IMR-90 (cell line): Measurements from ENCODE around the gene GREB1L. TPM values are rescaled to one million over a fixed set of nuclear protein-coding genes. Genes with fewer than 3 reads are reported as not detected.

Experiments
- ATAC-seq: fragments of 200-7000 bp; cut with Tn5 transposase; 2 replicates; pipeline ENCODE4 v1.9.1; 2020; ENCODE audit warnings: low read depth, mild to moderate bottlenecking, moderate library complexity
- BruUV-seq: library from RNA; stranded (reverse); fragments of 400-500 nt; replicated peaks from 2 replicates; lab custom pipeline; 2021; lab: Mats Ljungman, UMichigan
- CTCF ChIA-PET: fragments of 300-600 bp; formaldehyde crosslinking; extraction: SDS; loops from one replicate; lab custom pipeline; 2021; ENCODE audit warnings: antibody characterized with exemption; lab: Yijun Ruan, JAX
- POLR2A ChIA-PET: fragments of 300-600 bp; sonication (Branson Sonifier 250); formaldehyde crosslinking; loops from one replicate; lab custom pipeline; 2022; ENCODE audit warnings: antibody characterized with exemption; ENCODE audit not compliant: unreplicated experiment; lab: Charles Lee
- DNase-seq: peaks from one replicate; pipeline ENCODE4 v3.0.0; 2013
- H2AFZ ChIP-seq: replicated peaks from 2 replicates; pipeline ENCODE3; 2013; ENCODE audit warnings: low read length, mild to moderate bottlenecking; ENCODE audit not compliant: poor library complexity
- H2AK5ac ChIP-seq: 2 replicates; pipeline ENCODE4 v1.6.1; 2013; ENCODE audit warnings: low read depth, low read length, inconsistent platforms
- H2AK9ac ChIP-seq: replicated peaks from 2 replicates; pipeline ENCODE3; 2013; ENCODE audit warnings: mild to moderate bottlenecking, low read depth, low read length, moderate library complexity; ENCODE audit not compliant: poor library complexity
- H2BK120ac ChIP-seq: 2 replicates; pipeline ENCODE4 v1.6.1; 2013; ENCODE audit warnings: low read depth, low read length, inconsistent platforms
- H2BK15ac ChIP-seq: 3 replicates; pipeline ENCODE4 v1.6.1; 2013; ENCODE audit warnings: low read depth, low read length, inconsistent platforms
- H2BK20ac ChIP-seq: 2 replicates; pipeline ENCODE4 v1.6.1; 2013; ENCODE audit warnings: low read depth, mild to moderate bottlenecking, inconsistent platforms, low read length, moderate library complexity
- H2BK5ac ChIP-seq: 2 replicates; pipeline ENCODE4 v1.6.1; 2013; ENCODE audit warnings: mild to moderate bottlenecking, low read depth, low read length, inconsistent platforms; ENCODE audit not compliant: poor library complexity, severe bottlenecking
- H3K14ac ChIP-seq: replicated peaks from 2 replicates; pipeline ENCODE4 v1.6.1; 2013; ENCODE audit warnings: low read depth, low read length, inconsistent platforms
- H3K18ac ChIP-seq: 2 replicates; pipeline ENCODE4 v1.6.1; 2013; ENCODE audit warnings: low read depth, low read length, control low read depth
- H3K23ac ChIP-seq: 2 replicates; pipeline ENCODE4 v1.6.1; 2013; ENCODE audit warnings: low read depth, low read length, inconsistent platforms
- H3K27ac ChIP-seq: 2 replicates; pipeline ENCODE4 v1.5.1; 2013; ENCODE audit warnings: mild to moderate bottlenecking, control low read depth, low read length; ENCODE audit not compliant: insufficient read depth
- H3K27me3 ChIP-seq: 2 replicates; pipeline ENCODE4 v1.6.1; 2013; ENCODE audit warnings: low read length; ENCODE audit not compliant: control insufficient read depth, insufficient read depth
- H3K36me3 ChIP-seq: 2 replicates; pipeline ENCODE4 v1.6.1; 2013; ENCODE audit warnings: low read length, mixed read lengths; ENCODE audit not compliant: control insufficient read depth, insufficient read depth
- H3K4ac ChIP-seq: 2 replicates; pipeline ENCODE4 v1.6.1; 2013; ENCODE audit warnings: low read depth, low read length, inconsistent platforms
- H3K4me1 ChIP-seq: 2 replicates; pipeline ENCODE4 v1.6.1; 2013; ENCODE audit warnings: low read length, mixed read lengths; ENCODE audit not compliant: control insufficient read depth, insufficient read depth
- H3K4me2 ChIP-seq: 2 replicates; pipeline ENCODE4 v1.6.1; 2013; ENCODE audit warnings: low read depth, mild to moderate bottlenecking, control low read depth, low read length, moderate library complexity
- H3K4me3 ChIP-seq: 2 replicates; pipeline ENCODE4 v1.5.1; 2013; ENCODE audit warnings: low read depth, mild to moderate bottlenecking, control low read depth, low read length, moderate library complexity; ENCODE audit not compliant: insufficient read depth
- H3K56ac ChIP-seq: 2 replicates; pipeline ENCODE4 v1.6.1; 2013; ENCODE audit warnings: low read length, inconsistent platforms; ENCODE audit not compliant: insufficient read depth; ENCODE audit errors: extremely low read depth
- H3K79me1 ChIP-seq, 2 experiments: 2 replicates each; pipeline ENCODE4 v1.6.1; 2013; ENCODE audit warnings: low read length in 2 of 2, inconsistent platforms in 1 of 2, low read depth in 1 of 2
- H3K9ac ChIP-seq: 2 replicates; pipeline ENCODE4 v1.6.1; 2013; ENCODE audit warnings: low read depth, low read length, control low read depth
- H3K9me1 ChIP-seq: 2 replicates; pipeline ENCODE4 v1.6.1; 2013; ENCODE audit warnings: low read length, inconsistent platforms; ENCODE audit not compliant: insufficient read depth
- H3K9me3 ChIP-seq: 2 replicates; pipeline ENCODE4 v1.6.1; 2013; ENCODE audit warnings: low read length; ENCODE audit not compliant: control insufficient read depth, insufficient read depth
- H4K20me1 ChIP-seq: 2 replicates; pipeline ENCODE4 v1.6.1; 2013; ENCODE audit warnings: low read length, inconsistent platforms; ENCODE audit not compliant: insufficient read depth
- H4K5ac ChIP-seq: 2 replicates; pipeline ENCODE4 v1.6.1; 2013; ENCODE audit warnings: mild to moderate bottlenecking, low read depth, low read length, control low read depth
- H4K8ac ChIP-seq, 2 experiments: 2 replicates each; pipeline ENCODE4 v1.6.1; 2013; ENCODE audit warnings: low read depth in 2 of 2, low read length in 2 of 2, control low read depth in 1 of 2, inconsistent platforms in 1 of 2
- H4K91ac ChIP-seq: 2 replicates; pipeline ENCODE4 v1.6.1; 2013; ENCODE audit warnings: low read depth, low read length, inconsistent platforms; ENCODE audit not compliant: insufficient read depth
- BHLHE40 ChIP-seq: fragments of 150-350 bp; IDR thresholded peaks from 2 replicates; pipeline ENCODE4 v1.6.1; 2016; ENCODE audit warnings: mild to moderate bottlenecking, low read depth, low read length
- CEBPB ChIP-seq: IDR thresholded peaks from 2 replicates; pipeline ENCODE4 v1.6.1; 2012; ENCODE audit warnings: low read depth, low read length, improper control_type of control experiment
- CHD1 ChIP-seq: IDR thresholded peaks from 2 replicates; pipeline ENCODE4 v1.6.1; 2012; ENCODE audit warnings: low read depth, low read length, improper control_type of control experiment
- CTCF ChIP-seq: conservative IDR thresholded peaks from 2 replicates; pipeline ENCODE4 v1.5.1; 2012; ENCODE audit warnings: mild to moderate bottlenecking, low read depth, low read length, improper control_type of control experiment
- ELK1 ChIP-seq: fragments of 150-350 bp; IDR thresholded peaks from 2 replicates; pipeline ENCODE4 v1.6.1; 2016; ENCODE audit warnings: low read depth, mild to moderate bottlenecking, low read length, moderate library complexity, borderline replicate concordance
- FOS ChIP-seq: fragments of 150-350 bp; IDR thresholded peaks from 2 replicates; pipeline ENCODE4 v1.6.1; 2016; ENCODE audit warnings: low read depth, low read length
- MAFK ChIP-seq: IDR thresholded peaks from 2 replicates; pipeline ENCODE4 v1.6.1; 2012; ENCODE audit warnings: low read depth, low read length, improper control_type of control experiment
- MAZ ChIP-seq: IDR thresholded peaks from 2 replicates; pipeline ENCODE4 v1.6.1; 2012; ENCODE audit warnings: low read depth, mild to moderate bottlenecking, low read length, improper control_type of control experiment, moderate library complexity, borderline replicate concordance
- MXI1 ChIP-seq: IDR thresholded peaks from 2 replicates; pipeline ENCODE4 v1.6.1; 2012; ENCODE audit warnings: low read depth, mild to moderate bottlenecking, low read length, moderate library complexity, borderline replicate concordance
- NFE2L2 ChIP-seq: fragments of 150-350 bp; IDR thresholded peaks from 2 replicates; pipeline ENCODE4 v1.6.1; 2016; ENCODE audit warnings: low read depth, mild to moderate bottlenecking, low read length
- POLR2A ChIP-seq: IDR thresholded peaks from 2 replicates; pipeline ENCODE4 v1.6.1; 2012; ENCODE audit warnings: mild to moderate bottlenecking, low read depth, low read length
- RAD21 ChIP-seq: IDR thresholded peaks from 2 replicates; pipeline ENCODE4 v1.6.1; 2012; ENCODE audit warnings: low read length, improper control_type of control experiment
- RCOR1 ChIP-seq: IDR thresholded peaks from 2 replicates; pipeline ENCODE4 v1.6.1; 2012; ENCODE audit warnings: mild to moderate bottlenecking, low read length, improper control_type of control experiment; ENCODE audit not compliant: insufficient replicate concordance
- RFX5 ChIP-seq: IDR thresholded peaks from 2 replicates; pipeline ENCODE4 v1.8.0; 2012; ENCODE audit warnings: low read depth, mild to moderate bottlenecking, low read length, moderate library complexity
- SMC3 ChIP-seq: fragments of 150-350 bp; IDR thresholded peaks from 2 replicates; pipeline ENCODE4 v1.6.1; 2016; ENCODE audit warnings: low read depth, mild to moderate bottlenecking, antibody characterized with exemption, low read length, moderate library complexity
- WGBS, 2 experiments: methylation state at CpG; one replicate each; pipeline versions ENCODE4 v1.1.5 to v1.1.7; 2013; ENCODE audit warnings: missing lambda C conversion rate in 2 of 2; ENCODE audit not compliant: insufficient read length in 1 of 2; ENCODE audit errors: extremely low coverage in 2 of 2; 5-methylcytosine and 5-hydroxymethylcytosine counted together
- dilution Hi-C: fragments of 300-500 bp; cut with HindIII; formaldehyde crosslinking; loops from one replicate; pipeline ENCODE4 v1.14.3; 2018; ENCODE audit warnings: low sequenced_read_pairs; ENCODE audit not compliant: unreplicated experiment
- in situ Hi-C: fragments of 300-500 bp; cut with MboI; formaldehyde crosslinking; loops from 3 replicates; pipeline ENCODE4 v1.14.3; 2019; ENCODE audit warnings: low sequenced_read_pairs, inconsistent platforms, mixed read lengths
- intact Hi-C: fragments of 100-400 bp; cut with micrococcal nuclease; formaldehyde crosslinking; loops from 2 replicates; pipeline ENCODE4 v1.10.0; 2022
- polyA plus RNA-seq, 3 experiments: library from polyadenylated mRNA; depleted of rRNA; stranded (reverse); fragments of >200 nt; gene quantifications; 2 replicates each; pipeline ENCODE4 v1.2.3, GENCODE V29; 2012; ENCODE audit warnings: low replicate concordance in 1 of 3
- total RNA-seq: library from RNA; depleted of rRNA; stranded (reverse); fragments of >200 nt; gene quantifications from 2 replicates; pipeline ENCODE4 v1.2.3, GENCODE V29; 2012
- TF ChIP-seq, protein P1 (sequence below): fragments of 150-350 bp; IDR thresholded peaks from 2 replicates; pipeline ENCODE4 v1.6.1; 2017; ENCODE audit warnings: mild to moderate bottlenecking, antibody characterized with exemption, low read length, low read depth

The GREB1L gene
- total and polyA plus RNA-seq, 2 of the 4 experiments (the other 2 are of a cell fraction), result under 0.01 to 0.02 TPM

GRCh38 chr18:21330122-21330701, 88.2 kb downstream of the GREB1L start:
- H2AK5ac ChIP-seq, result no peak overlapping the region
- H2BK20ac ChIP-seq, result no peak overlapping the region
- dilution Hi-C loops, result no loop called here
- H2BK5ac ChIP-seq, result no peak overlapping the region
- H4K91ac ChIP-seq, result no peak overlapping the region
- DNase-seq (no peak), ATAC-seq (no peak)
- H2BK120ac ChIP-seq, result no peak overlapping the region
- H4K8ac ChIP-seq, result no peak overlapping the region
- H3K9me3 ChIP-seq, result no peaks in the 10 kb centered on the region
- peak overlapping the region; percentile 3 for H2AFZ ChIP-seq
- peaks cover 4% of the 10 kb centered on the region for H3K27me3 ChIP-seq
- no peak overlapping the region for H3K23ac ChIP-seq
- intact Hi-C loops, result no loop called here
- H2AK9ac ChIP-seq, result no peak overlapping the region
- no peak overlapping the region for H3K18ac ChIP-seq
- ChIA-PET CTCF (no interaction called here), POLR2A (no interaction called here)
- no peaks in the 10 kb centered on the region for H3K9me1 ChIP-seq
- H4K5ac ChIP-seq, result no peak overlapping the region
- H3K36me3 ChIP-seq, result no peaks in the 10 kb centered on the region
- no peaks in the 10 kb centered on the region for H4K20me1 ChIP-seq
- no peak overlapping the region for H3K27ac ChIP-seq
- H3K14ac ChIP-seq, result no peak overlapping the region
- no peak overlapping the region for H3K56ac ChIP-seq
- H3K4me3 ChIP-seq, result no peak overlapping the region
- no peak overlapping the region for H3K4me2 ChIP-seq
- H3K4me1 ChIP-seq, result no peaks in the 10 kb centered on the region
- H3K9ac ChIP-seq, result no peak overlapping the region
- in situ Hi-C loops, result no loop called here
- 15% methylated on average over 3 of the region's 6 CpGs; no CpG with 5 or more reads in 1 of the 2 experiments for WGBS, 2 experiments
- no TSS peak for BruUV-seq
- TF ChIP-seq BHLHE40 (no peak), CHD1 (no peak), NFE2L2 (no peak), ELK1 (no peak), RFX5 (no peak), MAFK (no peak), RCOR1 (no peak), CTCF (no peak), FOS (no peak), SMC3 (no peak), POLR2A (no peak), MAZ (no peak), MXI1 (no peak), CEBPB (no peak), RAD21 (no peak)
- TF ChIP-seq, protein P1, sequence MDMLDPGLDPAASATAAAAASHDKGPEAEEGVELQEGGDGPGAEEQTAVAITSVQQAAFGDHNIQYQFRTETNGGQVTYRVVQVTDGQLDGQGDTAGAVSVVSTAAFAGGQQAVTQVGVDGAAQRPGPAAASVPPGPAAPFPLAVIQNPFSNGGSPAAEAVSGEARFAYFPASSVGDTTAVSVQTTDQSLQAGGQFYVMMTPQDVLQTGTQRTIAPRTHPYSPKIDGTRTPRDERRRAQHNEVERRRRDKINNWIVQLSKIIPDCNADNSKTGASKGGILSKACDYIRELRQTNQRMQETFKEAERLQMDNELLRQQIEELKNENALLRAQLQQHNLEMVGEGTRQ, result no peak
- H3K4ac ChIP-seq, result no peak overlapping the region
- no peaks in the 10 kb centered on the region for H3K79me1 ChIP-seq
- H2BK15ac ChIP-seq, result no peak overlapping the region
